ENCODE measurements around the gene STRIP2.
"Not testable (repeated sequence)": the region's sequence is repeated elsewhere in the genome, so short reads cannot be mapped to it uniquely, and the experiment has no call there.

STRIP2 gene

GRCh38 chr7:129532375-129532774 lies 98.1 kb downstream of the STRIP2 start:
- no peak for DNase-seq (ENCODE audit: low read depth)

- DNase-seq (ENCODE audit: low read depth): not testable (repeated sequence)
Measured at GRCh38 chr7:129534558-129535274, 100.5 kb downstream of the STRIP2 start.

- DNase-seq (ENCODE audit: low read depth): no peak
Measured at GRCh38 chr7:129535896-129536295, 101.7 kb downstream of the STRIP2 start.

- no peak for DNase-seq (ENCODE audit: low read depth)
Measured at GRCh38 chr7:129536323-129536722, 102.1 kb downstream of the STRIP2 start.

Data from amniotic epithelial cell (primary cell).